HepG2 (cell line): ENCODE measurements around the gene LDHAL6B. TPM values are rescaled to one million over a fixed set of nuclear protein-coding genes. Genes with fewer than 3 reads are reported as not detected.

Experiments used
- ATAC-seq: fragments of 200-7000 bp; cut with Tn5 transposase; 3 replicates; pipeline ENCODE4 v1.9.1; 2020; ENCODE audit warnings: mild to moderate bottlenecking, moderate library complexity
- BruUV-seq: library from RNA; stranded (reverse); fragments of 400-500 nt; replicated peaks from 2 replicates; lab custom pipeline; 2021; lab: Mats Ljungman, UMichigan
- CTCF ChIA-PET: fragments of 300-600 bp; formaldehyde crosslinking; extraction: SDS; loops from one replicate; lab custom pipeline; 2021; ENCODE audit warnings: low total read pairs, inconsistent platforms, low intra/inter-chr PET ratio; lab: Yijun Ruan, JAX
- POLR2A ChIA-PET: fragments of 350-600 bp; sonication (Branson Sonifier 250); formaldehyde crosslinking; loops from one replicate; lab custom pipeline; 2020; ENCODE audit warnings: antibody characterized with exemption, inconsistent platforms; lab: Yijun Ruan, JAX
- DNase-seq: peaks from one replicate; pipeline ENCODE4 v3.0.0-alpha.2; 2015; ENCODE audit warnings: low spot score
- FAIRE-seq: peaks from 3 replicates; lab custom pipeline; 2011; peaks lifted over from hg19 to GRCh38; lab: Jason Lieb, UNC
- H2AFZ ChIP-seq: one replicate; pipeline ENCODE4 v1.6.1; 2011; ENCODE audit warnings: low read length, inconsistent platforms
- H3K27ac ChIP-seq: fragments of 300-600 bp; 3 replicates; pipeline ENCODE4 v1.8.0; 2011; ENCODE audit warnings: mixed run types, mild to moderate bottlenecking, mixed read lengths, low read length, inconsistent platforms; ENCODE audit not compliant: insufficient read depth; ENCODE audit errors: extremely low read length
- H3K27me3 ChIP-seq, 2 experiments: fragments of 200-600 bp in 1 of 2; 2 replicates in 1 of 2; 3 replicates in 1 of 2; pipeline versions ENCODE4 v1.6.0 to v1.8.0; 2011; ENCODE audit warnings: low read length in 2 of 2, mild to moderate bottlenecking in 2 of 2, moderate library complexity in 2 of 2, inconsistent platforms in 1 of 2; ENCODE audit not compliant: insufficient read depth in 2 of 2, control insufficient read depth in 1 of 2
- H3K36me3 ChIP-seq, 2 experiments: fragments of 200-600 bp in 1 of 2; replicated peaks in 1 of 2; 2 replicates in 1 of 2; 3 replicates in 1 of 2; pipeline versions ENCODE4 v1.5.1 to v1.8.0; 2011; ENCODE audit warnings: low read length in 2 of 2, inconsistent platforms in 1 of 2; ENCODE audit not compliant: insufficient read depth in 2 of 2, control insufficient read depth in 1 of 2
- H3K4me1 ChIP-seq: 2 replicates; pipeline ENCODE4 v1.5.1; 2012; ENCODE audit warnings: low read length, inconsistent platforms; ENCODE audit not compliant: insufficient read depth
- H3K4me2 ChIP-seq: 2 replicates; pipeline ENCODE4 v1.6.0; 2011; ENCODE audit warnings: low read depth, low read length, inconsistent platforms
- H3K4me3 ChIP-seq, 3 experiments: fragments of 200-600 bp in 1 of 3; sonication (generic), shearing (Covaris generic) in 1 of 3; replicated peaks in 1 of 3; 2 replicates each; pipeline ENCODE4 v1.5.1; 2011 to 2016; ENCODE audit warnings: low read length in 3 of 3, inconsistent platforms in 2 of 3, low read depth in 2 of 3, mild to moderate bottlenecking in 2 of 3, control low read depth in 1 of 3, mixed read lengths in 1 of 3; ENCODE audit not compliant: insufficient read depth in 1 of 3
- H3K79me2 ChIP-seq: one replicate; pipeline ENCODE4 v1.6.1; 2011; ENCODE audit warnings: low read length, inconsistent platforms; ENCODE audit not compliant: insufficient read depth
- H3K9ac ChIP-seq: 2 replicates; pipeline ENCODE4 v1.6.0; 2011; ENCODE audit warnings: mild to moderate bottlenecking, low read depth, low read length, inconsistent platforms; ENCODE audit not compliant: insufficient read depth
- H3K9me3 ChIP-seq: 2 replicates; pipeline ENCODE4 v1.5.1; 2012; ENCODE audit warnings: mild to moderate bottlenecking, low read length
- H4K20me1 ChIP-seq: 2 replicates; pipeline ENCODE4 v1.6.0; 2011; ENCODE audit warnings: inconsistent platforms, mild to moderate bottlenecking, low read length, moderate library complexity; ENCODE audit not compliant: insufficient read depth
- CHD2 ChIP-seq: IDR thresholded peaks from 2 replicates; pipeline ENCODE4 v1.6.1; 2011; ENCODE audit warnings: low read depth, low read length, improper control_type of control experiment
- ELF1 ChIP-seq: sonication (generic); formaldehyde crosslinking; IDR thresholded peaks from 2 replicates; pipeline ENCODE4 v1.4.0; 2020; ENCODE audit warnings: missing genetic modification reagents
- ELF3 ChIP-seq: IDR thresholded peaks from 2 replicates; pipeline ENCODE4 v1.6.1; 2016; ENCODE audit warnings: missing genetic modification reagents, missing compliant biosample characterization
- ERF ChIP-seq: IDR thresholded peaks from 2 replicates; pipeline ENCODE4 v1.6.1; 2018; ENCODE audit warnings: missing biosample characterization, missing genetic modification reagents
- HMG20A ChIP-seq: IDR thresholded peaks from 2 replicates; pipeline ENCODE4 v1.6.1; 2016; ENCODE audit warnings: borderline replicate concordance
- KAT7 ChIP-seq: IDR thresholded peaks from 2 replicates; pipeline ENCODE4 v1.6.1; 2018; ENCODE audit warnings: borderline replicate concordance, missing compliant biosample characterization
- MAFK ChIP-seq, 2 experiments: IDR thresholded peaks in 1 of 2; conservative IDR thresholded peaks in 1 of 2; 2 replicates each; pipeline ENCODE4 v1.6.1; 2011; ENCODE audit warnings: improper control_type of control experiment in 2 of 2, low read length in 2 of 2
- MEIS2 ChIP-seq: sonication (generic); formaldehyde crosslinking; IDR thresholded peaks from 2 replicates; pipeline ENCODE4 v1.9.0; 2021; ENCODE audit warnings: mild to moderate bottlenecking, missing genetic modification reagents
- THRA ChIP-seq: sonication (generic); formaldehyde crosslinking; IDR thresholded peaks from 2 replicates; pipeline ENCODE4 v1.4.0; 2020; ENCODE audit warnings: missing genetic modification reagents, borderline replicate concordance
- ZNF570 ChIP-seq: sonication (generic); formaldehyde crosslinking; IDR thresholded peaks from 2 replicates; pipeline ENCODE4 v1.4.0; 2020; ENCODE audit warnings: mild to moderate bottlenecking, missing genetic modification reagents, borderline replicate concordance
- ZNF816 ChIP-seq: sonication (generic); formaldehyde crosslinking; IDR thresholded peaks from 2 replicates; pipeline ENCODE4 v1.8.0; 2022; ENCODE audit warnings: missing genetic modification reagents, mild to moderate bottlenecking, borderline replicate concordance
- ZNF83 ChIP-seq: sonication (generic); formaldehyde crosslinking; IDR thresholded peaks from 2 replicates; pipeline ENCODE4 v1.4.0; 2020; ENCODE audit warnings: missing genetic modification reagents, mild to moderate bottlenecking, borderline replicate concordance
- WGBS: methylation state at CpG from one replicate; pipeline ENCODE4 v1.1.6; 2017; ENCODE audit warnings: low lambda C conversion rate; 5-methylcytosine and 5-hydroxymethylcytosine counted together
- in situ Hi-C: cut with HindIII; loops from 2 replicates; pipeline ENCODE4 v1.10.0; 2017; ENCODE audit warnings: low pct_unique_long_range_greater_than_20kb; ENCODE audit not compliant: extremely low pct_ligation_motif_present
- intact Hi-C: fragments of 100-400 bp; cut with micrococcal nuclease; formaldehyde crosslinking; loops from one replicate; pipeline ENCODE4 v1.10.0; 2022; ENCODE audit not compliant: unreplicated experiment
- polyA plus RNA-seq, 8 experiments: library from polyadenylated mRNA; depleted of rRNA in 3 of 8; stranded (reverse) in 7 of 8; unstranded in 1 of 8; fragments of >200 nt; fragmentation: Illumina TruSeq in 4 of 8; extraction: Trizol in 4 of 8; gene quantifications; 2 replicates each; pipeline versions ENCODE4 v1.2.1 to v1.2.3, GENCODE V29; 2011 to 2016; ENCODE audit warnings: low read depth in 4 of 8, missing spikeins in 1 of 8, mixed read lengths in 1 of 8; ENCODE audit not compliant: insufficient read depth in 1 of 8
- total RNA-seq, 5 experiments: library from RNA; depleted of rRNA; stranded (reverse); fragments of >200 nt; fragmentation: Illumina TruSeq; extraction: Trizol; gene quantifications; 2 replicates each; pipeline ENCODE4 v1.2.3, GENCODE V29; 2016; ENCODE audit warnings: low read depth in 1 of 5

LDHAL6B gene
- total and polyA plus RNA-seq, 2 of the 13 experiments (the other 11 are each of a cell fraction or from before 2014, with no cell fraction given) = not detected

GRCh38 chr15:59250249-59250648, 43.6 kb downstream of the LDHAL6B start (continued):
- TF ChIP-seq HMG20A (CRISPR knock-in tag) = no peak
- no peak for TF ChIP-seq MEIS2 (CRISPR knock-in tag)
- TF ChIP-seq ERF (CRISPR knock-in tag) = no peak
- TF ChIP-seq ZNF570 (CRISPR knock-in tag) = no peak
- no peak for TF ChIP-seq KAT7 (CRISPR knock-in tag)
- TF ChIP-seq MAFK (conservative IDR thresholded peaks at IDR 0.05 in 1 of 2, IDR thresholded peaks at IDR 0.05 in 1 of 2; ENCODE audit: low read length in 2 of 2) = no peak
- TF ChIP-seq, all 625 proteins: peak for 0

- no peak overlapping the region for H3K27ac ChIP-seq
- in situ Hi-C loops (no loop called here), intact Hi-C loops (no loop called here)
- H3K4me1 ChIP-seq = peaks cover 32% of the 10 kb centered on the region
- ChIA-PET POLR2A (no interaction called here), CTCF (no interaction called here)
- WGBS = 91% methylated on average over 7 of the region's 7 CpGs
- no TSS peak for BruUV-seq
- ATAC-seq (no peak), FAIRE-seq (no peak), DNase-seq (no peak)
- H3K4me3 ChIP-seq = no peak overlapping the region
- H3K4me2 ChIP-seq = no peak overlapping the region
- H3K9ac ChIP-seq = no peak overlapping the region
- no peaks in the 10 kb centered on the region; a peak in 1 of 5 replicates for H3K36me3 ChIP-seq
- no peaks in the 10 kb centered on the region for H4K20me1 ChIP-seq
- H3K9me3 ChIP-seq = no peaks in the 10 kb centered on the region
- no peak overlapping the region for H2AFZ ChIP-seq
- no peaks in the 10 kb centered on the region for H3K79me2 ChIP-seq
- no peaks in the 10 kb centered on the region for H3K27me3 ChIP-seq
- TF ChIP-seq ELF1 (CRISPR knock-in tag) = no peak
- no peak for TF ChIP-seq THRA
- TF ChIP-seq ZNF83 (CRISPR knock-in tag) = no peak
- TF ChIP-seq CHD2 = no peak
- TF ChIP-seq ELF3 (CRISPR knock-in tag) = no peak
- no peak for TF ChIP-seq ZNF816 (CRISPR knock-in tag)
These were observed 44.6 kb downstream of the LDHAL6B start for GRCh38 chr15:59251001-59251845.
